ENCODE data around the gene ACADVL.

- TF ChIP-seq POLR2A (IDR thresholded peaks at IDR 0.05) (peak; percentile 93), CTCF (IDR thresholded peaks at IDR 0.05) (no peak)
Measured at GRCh38 chr17:7177954-7178477, 41.7 kb upstream of the ACADVL start.

All from right lobe of liver (tissue), 4 donors.